ENCODE data around the gene HIVEP1.
A peak's percentile ranks its signal among the peaks of the same experiment; 100 is the strongest.

The HIVEP1 gene

DNA sequence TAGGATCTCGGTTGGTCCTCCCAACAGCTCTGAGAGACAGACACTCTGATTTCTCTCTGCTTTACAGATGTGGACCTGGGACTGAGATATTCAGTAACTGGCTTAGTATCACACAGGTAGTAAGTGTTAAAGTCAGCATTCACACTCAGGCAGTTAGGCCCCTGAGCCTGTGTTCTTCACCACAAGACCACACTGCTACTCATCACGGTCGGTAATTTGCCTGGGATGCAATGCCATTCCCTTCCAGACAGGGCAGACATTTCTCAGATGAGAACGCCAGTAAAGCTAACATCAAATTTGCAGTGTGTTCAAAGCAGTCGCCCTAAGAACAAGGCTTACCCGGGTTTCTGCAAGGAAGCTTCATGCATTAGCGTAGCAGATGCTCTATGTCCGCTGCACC, 39.8 kb upstream of the HIVEP1 start:
- Histone ChIP-seq H2AFZ (ENCODE audit: low read depth, low read length) (peak overlapping the region; percentile 26), H3K4me2 (ENCODE audit: low read length) (peak overlapping the region; percentile 69), H3K79me2 (ENCODE audit: low read length) (no peaks in the 10 kb centered on the region), H3K9me3 (ENCODE audit: insufficient read depth, low read length) (no peaks in the 10 kb centered on the region), H3K27ac (ENCODE audit: low read length) (no peak overlapping the region), H4K20me1 (ENCODE audit: insufficient read depth, low read length) (no peaks in the 10 kb centered on the region), H3K9ac (ENCODE audit: low read length) (no peak overlapping the region), H3K36me3 (replicated peaks; ENCODE audit: low read depth, low read length) (no peaks in the 10 kb centered on the region), H3K4me1 (ENCODE audit: low read length) (peaks cover 44% of the 10 kb centered on the region), H3K27me3 (ENCODE audit: low read depth, low read length) (no peaks in the 10 kb centered on the region), H3K4me3 (ENCODE audit: low read length) (peak overlapping the region; percentile 51)
- TF ChIP-seq EZH2phosphoT487 (IDR thresholded peaks at IDR 0.05; ENCODE audit: low read depth) (no peak), CTCF (IDR thresholded peaks at IDR 0.05; ENCODE audit: low read depth, low read length) (no peak)

DNA sequence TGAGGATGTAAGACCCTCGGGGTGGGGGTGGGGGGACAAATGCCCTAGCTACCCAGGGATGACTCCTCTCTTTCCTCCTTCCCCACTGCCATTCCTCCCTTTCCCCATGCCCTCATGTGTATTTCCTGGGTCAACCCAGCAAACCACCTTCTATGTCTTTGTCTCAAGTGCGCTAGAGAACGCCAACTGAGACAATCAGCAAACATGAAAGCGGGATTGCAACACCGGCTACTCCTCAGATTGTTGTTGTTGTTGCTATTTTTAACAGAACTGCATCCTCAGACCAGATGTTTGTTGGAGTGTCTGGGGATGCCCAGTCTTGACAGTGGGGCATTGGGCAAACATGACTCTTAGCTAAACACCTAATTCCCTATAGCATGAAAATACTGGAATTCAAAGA, 39.3 kb upstream of the HIVEP1 start:
- H3K27ac ChIP-seq (ENCODE audit: low read length), result no peak overlapping the region
- H3K9ac ChIP-seq (ENCODE audit: low read length), result no peak overlapping the region
- H3K36me3 ChIP-seq (replicated peaks; ENCODE audit: low read depth, low read length), result no peaks in the 10 kb centered on the region
- no peak overlapping the region for H2AFZ ChIP-seq (ENCODE audit: low read depth, low read length)
- no peaks in the 10 kb centered on the region for H3K27me3 ChIP-seq (ENCODE audit: low read depth, low read length)
- peaks cover 43% of the 10 kb centered on the region for H3K4me1 ChIP-seq (ENCODE audit: low read length)
- TF ChIP-seq CTCF (IDR thresholded peaks at IDR 0.05; ENCODE audit: low read depth, low read length) (no peak), EZH2phosphoT487 (IDR thresholded peaks at IDR 0.05; ENCODE audit: low read depth) (no peak)
- peak overlapping the region; percentile 69 for H3K4me2 ChIP-seq (ENCODE audit: low read length)
- no peaks in the 10 kb centered on the region for H3K9me3 ChIP-seq (ENCODE audit: insufficient read depth, low read length)
- peak overlapping the region; percentile 51 for H3K4me3 ChIP-seq (ENCODE audit: low read length)
- H4K20me1 ChIP-seq (ENCODE audit: insufficient read depth, low read length), result no peaks in the 10 kb centered on the region
- no peaks in the 10 kb centered on the region for H3K79me2 ChIP-seq (ENCODE audit: low read length)

- Histone ChIP-seq H3K4me3 (ENCODE audit: low read length) (no peak overlapping the region), H3K4me2 (ENCODE audit: low read length) (peak overlapping the region; percentile 69; the same call in 1 of the 2 replicates), H3K9ac (ENCODE audit: low read length) (no peak overlapping the region), H2AFZ (ENCODE audit: low read depth, low read length) (no peak overlapping the region), H3K27me3 (ENCODE audit: low read depth, low read length) (no peaks in the 10 kb centered on the region), H3K9me3 (ENCODE audit: insufficient read depth, low read length) (no peaks in the 10 kb centered on the region), H4K20me1 (ENCODE audit: insufficient read depth, low read length) (no peaks in the 10 kb centered on the region), H3K27ac (ENCODE audit: low read length) (no peak overlapping the region), H3K79me2 (ENCODE audit: low read length) (no peaks in the 10 kb centered on the region), H3K36me3 (replicated peaks; ENCODE audit: low read depth, low read length) (no peaks in the 10 kb centered on the region), H3K4me1 (ENCODE audit: low read length) (peaks cover 39% of the 10 kb centered on the region)
- no peak for TF ChIP-seq EZH2phosphoT487 (IDR thresholded peaks at IDR 0.05; ENCODE audit: low read depth)
- no peak for TF ChIP-seq CTCF (IDR thresholded peaks at IDR 0.05; ENCODE audit: low read depth, low read length)
Observed at GRCh38 chr6:11973238-11973637, 38.9 kb upstream of the HIVEP1 start.

DNA sequence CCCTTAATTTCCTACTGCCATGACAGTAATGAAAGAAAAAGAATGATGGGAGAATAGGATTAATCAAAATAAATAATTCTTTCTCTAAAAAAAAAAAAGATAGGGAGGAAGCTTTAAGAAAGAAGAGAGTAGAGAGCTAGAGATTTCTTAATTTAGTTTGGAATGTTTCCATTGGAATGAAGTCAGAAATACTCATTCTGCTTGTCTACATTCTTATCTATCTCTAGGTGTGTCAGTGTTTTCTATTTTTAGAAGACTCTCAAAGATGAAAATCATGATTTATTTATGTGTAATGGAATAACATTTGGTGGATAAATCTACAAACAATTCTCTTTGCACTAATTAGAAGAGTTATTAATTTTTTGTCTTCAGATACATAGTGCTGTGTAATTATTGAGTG, 38.0 kb upstream of the HIVEP1 start:
- H4K20me1 ChIP-seq (ENCODE audit: insufficient read depth, low read length), result no peaks in the 10 kb centered on the region
- no peaks in the 10 kb centered on the region for H3K36me3 ChIP-seq (replicated peaks; ENCODE audit: low read depth, low read length)
- no peak overlapping the region for H2AFZ ChIP-seq (ENCODE audit: low read depth, low read length)
- no peak for TF ChIP-seq CTCF (IDR thresholded peaks at IDR 0.05; ENCODE audit: low read depth, low read length)
- no peak for TF ChIP-seq EZH2phosphoT487 (IDR thresholded peaks at IDR 0.05; ENCODE audit: low read depth)
- no peaks in the 10 kb centered on the region for H3K9me3 ChIP-seq (ENCODE audit: insufficient read depth, low read length)
- no peaks in the 10 kb centered on the region for H3K27me3 ChIP-seq (ENCODE audit: low read depth, low read length)
- no peak overlapping the region for H3K4me3 ChIP-seq (ENCODE audit: low read length)
- no peak overlapping the region for H3K27ac ChIP-seq (ENCODE audit: low read length)
- H3K4me2 ChIP-seq (ENCODE audit: low read length), result no peak overlapping the region
- H3K9ac ChIP-seq (ENCODE audit: low read length), result no peak overlapping the region
- no peaks in the 10 kb centered on the region for H3K79me2 ChIP-seq (ENCODE audit: low read length)
- H3K4me1 ChIP-seq (ENCODE audit: low read length), result peaks cover 30% of the 10 kb centered on the region
